GM21717 (cell line): ENCODE data around the gene AADACL4.

Source experiments
- ATAC-seq: cut with Tn5 transposase; IDR thresholded peaks from one replicate; pipeline ENCODE4 v1.9.1; 2021; ENCODE audit warnings: mild to moderate bottlenecking, moderate library complexity; ENCODE audit not compliant: unreplicated experiment

The AADACL4 gene

GRCh38 chr1:12610941-12611340 is 32.9 kb upstream of the AADACL4 start:
- no peak for ATAC-seq

GRCh38 chr1:12613180-12613579 is 30.7 kb upstream of the AADACL4 start:
- no peak for ATAC-seq

GRCh38 chr1:12614402-12615158 is 29.3 kb upstream of the AADACL4 start:
- ATAC-seq, result no peak

GRCh38 chr1:12615159-12615864 is 28.6 kb upstream of the AADACL4 start:
- ATAC-seq, result no peak

- ATAC-seq, result no peak
Measured at GRCh38 chr1:12615865-12616708, 27.8 kb upstream of the AADACL4 start.

GRCh38 chr1:12616709-12617373 is 27.0 kb upstream of the AADACL4 start:
- no peak for ATAC-seq

GRCh38 chr1:12617511-12617900 is 26.4 kb upstream of the AADACL4 start:
- ATAC-seq, result no peak

GRCh38 chr1:12617901-12618660 is 25.8 kb upstream of the AADACL4 start, which contains the start of gene DHRS3:
Gene DHRS3, minus strand, starts transcription at chr1:12618210. Its CDS starts 862 bp downstream, at chr1:12617348.
- ATAC-seq, result peak; percentile 42

- no peak for ATAC-seq
Measured at GRCh38 chr1:12618661-12618964, 25.3 kb upstream of the AADACL4 start.

- ATAC-seq, result no peak
Measured at GRCh38 chr1:12618965-12619791, 24.7 kb upstream of the AADACL4 start.

GRCh38 chr1:12619792-12620487 is 23.9 kb upstream of the AADACL4 start:
- ATAC-seq, result peak; percentile 47

GRCh38 chr1:12620488-12620865 is 23.4 kb upstream of the AADACL4 start:
- no peak for ATAC-seq

- no peak for ATAC-seq
Measured at GRCh38 chr1:12620931-12621330, 23.0 kb upstream of the AADACL4 start.

GRCh38 chr1:12621346-12622335 is 22.2 kb upstream of the AADACL4 start:
- no peak for ATAC-seq

GRCh38 chr1:12622506-12622905 is 21.4 kb upstream of the AADACL4 start:
- no peak for ATAC-seq

GRCh38 chr1:12625276-12625675 is 18.6 kb upstream of the AADACL4 start:
- ATAC-seq, result no peak

GRCh38 chr1:12626888-12627287 is 17.0 kb upstream of the AADACL4 start:
- ATAC-seq, result no peak

GRCh38 chr1:12627296-12627695 is 16.6 kb upstream of the AADACL4 start:
- no peak for ATAC-seq
